Measurements from ENCODE around the gene LRMDA. TPM values are rescaled to one million over a fixed set of nuclear protein-coding genes. Genes with fewer than 3 reads are reported as not detected.

LRMDA gene
- total and polyA plus RNA-seq, 2 of the 4 experiments (the other 2 are of a cell fraction) = 0.07 TPM; not detected in 1

DNA sequence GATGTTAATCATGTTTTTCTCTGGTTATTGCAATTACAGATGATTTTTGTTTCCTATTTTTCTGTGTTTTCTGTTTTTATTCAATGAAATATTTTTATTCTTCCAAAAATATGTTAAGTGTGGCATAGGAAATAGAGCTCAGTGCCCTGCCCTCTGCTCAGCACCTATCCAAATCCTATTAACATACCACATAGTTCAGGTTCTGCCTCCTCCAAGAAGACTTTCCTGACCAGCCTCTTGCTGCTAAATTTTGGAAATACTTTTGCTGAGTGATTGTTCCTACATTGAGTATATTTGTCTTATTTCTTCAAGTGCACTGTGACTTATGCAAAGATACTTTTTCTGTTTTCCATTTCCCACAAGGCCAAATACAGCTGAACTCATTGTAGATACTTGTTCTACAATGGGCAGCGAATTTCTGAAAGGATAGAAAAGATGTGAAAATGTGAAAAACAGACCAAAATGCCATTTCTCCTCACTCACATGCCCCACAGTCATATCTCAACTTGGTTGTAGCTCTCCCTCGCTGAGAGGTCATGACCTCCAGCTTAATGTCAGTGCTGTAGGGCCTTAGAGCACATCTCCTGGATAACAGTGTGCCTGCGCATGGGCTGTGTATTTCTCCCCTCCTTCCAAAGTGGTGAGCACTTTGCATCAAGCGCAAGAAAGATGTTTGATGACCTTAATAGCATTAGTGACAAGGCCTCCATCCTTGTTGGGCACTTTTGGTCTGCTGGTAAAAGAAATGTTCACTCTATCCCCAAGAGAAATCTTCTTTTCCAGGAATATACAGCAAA, 677.3 kb downstream of the LRMDA start:
- no TSS peak for BruUV-seq (replicated peaks)
- H3K14ac ChIP-seq (replicated peaks; ENCODE audit: low read depth, low read length) = no peak overlapping the region
- H3K9ac ChIP-seq (ENCODE audit: low read depth, low read length) = no peak overlapping the region
- no peak overlapping the region for H2BK15ac ChIP-seq (ENCODE audit: low read depth, low read length)
- H4K5ac ChIP-seq (ENCODE audit: low read depth, low read length) = no peak overlapping the region
- no peak overlapping the region for H4K91ac ChIP-seq (ENCODE audit: insufficient read depth, low read depth, low read length)
- H3K23ac ChIP-seq (ENCODE audit: low read depth, low read length) = no peak overlapping the region
- H2BK5ac ChIP-seq (ENCODE audit: low read depth, low read length, poor library complexity, severe bottlenecking) = no peak overlapping the region
- no peak overlapping the region for H4K8ac ChIP-seq (ENCODE audit: low read depth in 2 of 2, low read length in 2 of 2)
- no peak overlapping the region for H2AK5ac ChIP-seq (ENCODE audit: low read depth, low read length)
- no peaks in the 10 kb centered on the region for H4K20me1 ChIP-seq (ENCODE audit: insufficient read depth, low read length)
- DNase-seq = no peak
- H3K4me2 ChIP-seq (ENCODE audit: low read depth, low read length) = no peak overlapping the region
- H2BK120ac ChIP-seq (ENCODE audit: low read depth, low read length) = no peak overlapping the region
- peaks cover 6% of the 10 kb centered on the region for H3K27me3 ChIP-seq (ENCODE audit: control insufficient read depth, insufficient read depth, low read length)
- ChIA-PET POLR2A (ENCODE audit: unreplicated experiment) (no interaction called here), CTCF (interaction anchor here (1.2 kb wide), 1 partner anchor 10 kb away, joined by 3 read pairs; no protein-coding TSS in a partner anchor)
- intact Hi-C loops (cut with micrococcal nuclease) = loop anchor here (10.0 kb wide), 2 partner anchors 326 to 876 kb away; no protein-coding TSS in a partner anchor
- ATAC-seq (ENCODE audit: low read depth) = no peak
- H3K36me3 ChIP-seq (ENCODE audit: control insufficient read depth, insufficient read depth, low read length) = no peaks in the 10 kb centered on the region
- TF ChIP-seq CTCF (conservative IDR thresholded peaks at IDR 0.05; ENCODE audit: low read depth, low read length) (no peak), BHLHE40 (IDR thresholded peaks at IDR 0.05; ENCODE audit: low read depth, low read length) (no peak), POLR2A (IDR thresholded peaks at IDR 0.05; ENCODE audit: low read depth, low read length) (no peak), MXI1 (IDR thresholded peaks at IDR 0.05; ENCODE audit: borderline replicate concordance, low read depth, low read length) (no peak), NFE2L2 (IDR thresholded peaks at IDR 0.05; ENCODE audit: low read depth, low read length) (no peak), RCOR1 (IDR thresholded peaks at IDR 0.05; ENCODE audit: insufficient replicate concordance, low read length) (no peak), CHD1 (IDR thresholded peaks at IDR 0.05; ENCODE audit: low read depth, low read length) (no peak), RFX5 (IDR thresholded peaks at IDR 0.05; ENCODE audit: low read depth, low read length) (no peak), MAFK (IDR thresholded peaks at IDR 0.05; ENCODE audit: low read depth, low read length) (no peak), CEBPB (IDR thresholded peaks at IDR 0.05; ENCODE audit: low read depth, low read length) (no peak), FOS (IDR thresholded peaks at IDR 0.05; ENCODE audit: low read depth, low read length) (no peak), SMC3 (IDR thresholded peaks at IDR 0.05; ENCODE audit: low read depth, low read length) (no peak), RAD21 (IDR thresholded peaks at IDR 0.05; ENCODE audit: low read length) (no peak)
- TF ChIP-seq, protein P1, sequence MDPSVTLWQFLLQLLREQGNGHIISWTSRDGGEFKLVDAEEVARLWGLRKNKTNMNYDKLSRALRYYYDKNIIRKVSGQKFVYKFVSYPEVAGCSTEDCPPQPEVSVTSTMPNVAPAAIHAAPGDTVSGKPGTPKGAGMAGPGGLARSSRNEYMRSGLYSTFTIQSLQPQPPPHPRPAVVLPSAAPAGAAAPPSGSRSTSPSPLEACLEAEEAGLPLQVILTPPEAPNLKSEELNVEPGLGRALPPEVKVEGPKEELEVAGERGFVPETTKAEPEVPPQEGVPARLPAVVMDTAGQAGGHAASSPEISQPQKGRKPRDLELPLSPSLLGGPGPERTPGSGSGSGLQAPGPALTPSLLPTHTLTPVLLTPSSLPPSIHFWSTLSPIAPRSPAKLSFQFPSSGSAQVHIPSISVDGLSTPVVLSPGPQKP (IDR thresholded peaks at IDR 0.05; ENCODE audit: borderline replicate concordance, low read depth, low read length) = no peak
- TF ChIP-seq, protein P2, sequence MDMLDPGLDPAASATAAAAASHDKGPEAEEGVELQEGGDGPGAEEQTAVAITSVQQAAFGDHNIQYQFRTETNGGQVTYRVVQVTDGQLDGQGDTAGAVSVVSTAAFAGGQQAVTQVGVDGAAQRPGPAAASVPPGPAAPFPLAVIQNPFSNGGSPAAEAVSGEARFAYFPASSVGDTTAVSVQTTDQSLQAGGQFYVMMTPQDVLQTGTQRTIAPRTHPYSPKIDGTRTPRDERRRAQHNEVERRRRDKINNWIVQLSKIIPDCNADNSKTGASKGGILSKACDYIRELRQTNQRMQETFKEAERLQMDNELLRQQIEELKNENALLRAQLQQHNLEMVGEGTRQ (IDR thresholded peaks at IDR 0.05; ENCODE audit: low read depth, low read length) = no peak
- no peaks in the 10 kb centered on the region for H3K9me3 ChIP-seq (ENCODE audit: control insufficient read depth, insufficient read depth, low read length)
- in situ Hi-C loops (cut with MboI; ENCODE audit: low sequenced_read_pairs) = no loop called here
- no peak overlapping the region for H2AK9ac ChIP-seq (replicated peaks; ENCODE audit: low read depth, low read length, poor library complexity)
- no peak overlapping the region for H3K56ac ChIP-seq (ENCODE audit: extremely low read depth, insufficient read depth, low read length)
- H2BK20ac ChIP-seq (ENCODE audit: low read depth, low read length) = no peak overlapping the region
- no peak overlapping the region for H3K27ac ChIP-seq (ENCODE audit: insufficient read depth, low read length)
- dilution Hi-C loops (cut with HindIII; ENCODE audit: low sequenced_read_pairs, unreplicated experiment) = no loop called here
- H3K4me3 ChIP-seq (ENCODE audit: insufficient read depth, low read depth, low read length) = no peak overlapping the region
- peaks cover 4% of the 10 kb centered on the region; the same call in 1 of the 2 replicates for H3K9me1 ChIP-seq (ENCODE audit: insufficient read depth, low read length)
- H3K4me1 ChIP-seq (ENCODE audit: control insufficient read depth, insufficient read depth, low read length) = peaks cover 4% of the 10 kb centered on the region; the same call in 1 of the 2 replicates
- no peak overlapping the region for H3K18ac ChIP-seq (ENCODE audit: low read depth, low read length)
- no peak overlapping the region for H3K4ac ChIP-seq (ENCODE audit: low read depth, low read length)
- 17% methylated on average over 1 of the region's 4 CpGs; no CpG with 5 or more reads in 1 of the 2 experiments for WGBS, 2 experiments (ENCODE audit: extremely low coverage in 2 of 2, insufficient read length in 1 of 2)
- H2AFZ ChIP-seq (replicated peaks; ENCODE audit: low read length, poor library complexity) = no peak overlapping the region
- no peaks in the 10 kb centered on the region for H3K79me1 ChIP-seq (ENCODE audit: low read depth in 1 of 2, low read length in 2 of 2)

Data from IMR-90 (cell line).